GM18498 (cell line): ENCODE results near the gene SLC5A3.

Source experiments
- ATAC-seq: cut with Tn5 transposase; IDR thresholded peaks from one replicate; pipeline ENCODE4 v1.9.1; 2021; ENCODE audit warnings: mild to moderate bottlenecking, moderate library complexity; ENCODE audit not compliant: unreplicated experiment

Gene SLC5A3

DNA sequence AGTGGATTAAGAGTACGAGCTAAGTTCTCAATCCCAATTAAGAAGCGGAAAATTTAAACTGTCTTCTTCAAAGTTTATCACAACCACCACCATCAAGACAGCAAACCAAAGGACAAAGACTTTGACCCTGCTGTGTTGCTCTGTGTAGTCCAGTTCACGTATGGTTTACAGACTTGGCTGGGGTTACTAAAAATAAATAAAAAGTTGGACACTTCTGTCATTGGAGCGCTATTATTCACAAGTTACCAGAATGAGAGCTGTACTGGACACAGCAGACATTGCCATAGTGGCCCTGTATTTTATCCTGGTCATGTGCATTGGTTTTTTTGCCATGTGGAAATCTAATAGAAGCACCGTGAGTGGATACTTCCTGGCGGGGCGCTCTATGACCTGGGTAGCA is 21.6 kb downstream of the SLC5A3 start:
- ATAC-seq: no peak

DNA sequence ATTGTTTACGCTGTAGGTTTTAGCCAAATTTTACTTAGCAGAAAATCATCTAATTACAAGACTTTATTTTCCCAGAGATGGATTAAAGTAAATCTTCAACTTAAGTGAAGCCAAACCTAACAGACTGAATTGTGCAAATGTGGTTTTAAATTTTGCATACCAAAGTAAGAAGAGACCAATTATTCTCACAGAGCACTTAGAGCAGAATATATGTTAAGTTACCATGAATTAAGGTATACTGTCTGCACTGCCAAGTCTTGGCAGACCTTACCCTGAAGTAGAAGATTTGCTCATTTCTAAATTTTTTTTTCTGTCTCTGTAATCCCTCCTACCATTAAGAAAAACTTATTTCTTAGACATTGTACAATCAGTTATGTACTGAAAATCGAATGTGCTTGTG is 24.1 kb downstream of the SLC5A3 start:
- no peak for ATAC-seq

DNA sequence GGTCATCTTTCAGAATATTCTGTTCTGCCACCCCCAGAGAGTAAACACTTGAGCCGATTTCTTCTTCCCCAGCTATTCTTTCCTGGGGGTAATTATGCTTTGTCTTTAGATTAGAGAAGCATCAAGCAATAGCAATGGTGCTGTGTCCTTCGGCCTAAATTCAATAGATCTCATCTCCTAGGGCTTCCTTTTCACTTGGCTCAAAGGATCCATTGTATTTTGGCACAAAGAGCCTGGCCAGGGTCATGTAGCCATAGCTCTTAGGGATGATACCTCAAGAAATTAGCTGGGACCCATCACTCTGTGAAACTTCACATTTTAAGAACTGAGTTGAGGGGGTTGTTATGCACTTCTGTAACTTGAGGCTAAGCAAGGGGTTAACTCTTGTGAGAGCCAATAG is 27.0 kb downstream of the SLC5A3 start:
- no peak for ATAC-seq

DNA sequence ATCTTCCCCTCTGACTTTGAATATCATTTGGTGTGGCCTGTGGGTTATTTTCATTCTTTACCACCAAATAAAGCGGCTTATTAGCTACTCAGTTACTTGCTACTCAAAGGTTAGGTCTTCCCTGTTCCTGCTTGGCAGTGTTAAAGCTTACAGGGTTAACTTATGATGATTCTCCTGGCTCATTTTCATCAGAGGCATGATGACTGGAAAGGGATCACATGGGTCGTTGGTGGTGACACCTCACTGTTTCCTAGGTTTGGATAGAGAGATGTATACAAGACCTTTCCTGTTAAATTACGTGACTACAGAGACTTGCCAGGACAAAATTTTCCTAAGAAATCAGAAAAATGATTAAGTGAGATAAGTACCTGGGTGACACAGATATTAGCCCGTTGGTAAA is 27.4 kb downstream of the SLC5A3 start:
- ATAC-seq: no peak

DNA sequence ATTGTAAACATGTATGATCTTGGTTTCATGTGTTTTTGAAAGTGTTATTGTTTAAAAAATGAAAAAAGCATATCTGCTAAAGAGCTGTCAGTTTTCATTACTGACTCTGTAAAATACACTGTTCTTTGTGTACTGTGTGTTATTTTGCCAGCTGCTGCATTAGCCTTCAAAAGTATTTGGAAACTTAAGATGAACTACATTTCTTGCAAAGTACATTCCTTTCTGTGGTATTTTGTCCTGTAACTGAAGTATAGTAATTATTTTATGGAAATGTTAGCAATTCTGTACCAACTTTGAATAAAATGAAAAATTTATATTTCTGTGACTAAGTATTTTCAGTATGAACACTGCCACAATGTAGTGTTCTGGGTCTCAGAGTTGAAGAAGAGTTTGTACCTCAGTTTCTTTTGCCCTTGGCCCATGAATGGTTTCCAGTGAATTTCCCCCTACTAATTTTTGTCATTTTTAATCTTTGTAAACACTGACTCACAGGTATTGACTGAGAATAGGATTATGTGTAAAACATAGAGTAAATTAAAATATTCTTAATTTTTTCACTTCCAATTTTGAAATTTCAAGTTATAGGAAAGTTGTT is 32.7 kb downstream of the SLC5A3 start:
- ATAC-seq: no peak

DNA sequence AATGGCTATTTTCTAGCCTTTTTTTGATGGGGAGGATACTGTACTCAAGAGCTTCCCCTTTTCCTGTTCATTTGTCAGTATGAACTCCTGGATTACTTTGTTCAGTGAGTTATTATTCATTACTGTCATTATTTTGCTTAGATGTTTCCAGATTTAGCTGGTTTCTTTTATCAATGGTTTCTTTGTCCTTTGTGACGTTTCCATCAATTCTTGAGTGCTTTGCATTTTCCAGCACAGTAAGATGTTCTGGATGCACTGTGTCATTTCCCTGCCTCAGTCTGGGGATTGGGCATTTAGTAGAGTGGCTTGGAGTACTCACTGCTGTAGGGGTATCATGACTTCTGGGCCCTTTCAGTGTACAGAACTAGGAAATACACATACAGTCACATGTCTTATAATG is 34.2 kb downstream of the SLC5A3 start:
- no peak for ATAC-seq

DNA sequence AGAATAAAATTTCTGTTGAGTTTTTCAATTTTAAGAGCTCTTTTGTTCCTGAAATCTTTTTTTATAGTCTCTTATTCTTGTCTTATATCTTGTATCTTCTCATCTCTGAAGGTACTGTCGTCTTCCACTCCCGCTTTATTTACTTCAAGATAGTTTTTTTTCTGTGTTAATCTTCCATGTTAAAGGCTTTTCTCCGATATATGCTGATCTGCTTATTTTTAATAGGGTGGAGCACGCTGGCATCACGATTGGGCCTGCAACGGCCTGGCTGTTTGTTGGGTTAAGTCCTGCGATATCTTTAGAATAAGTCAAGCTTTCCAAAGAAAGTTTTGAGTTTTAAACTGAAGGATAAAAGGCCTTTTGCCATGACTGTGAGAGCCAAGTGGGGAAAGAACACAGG is 35.7 kb downstream of the SLC5A3 start:
- no peak for ATAC-seq

DNA sequence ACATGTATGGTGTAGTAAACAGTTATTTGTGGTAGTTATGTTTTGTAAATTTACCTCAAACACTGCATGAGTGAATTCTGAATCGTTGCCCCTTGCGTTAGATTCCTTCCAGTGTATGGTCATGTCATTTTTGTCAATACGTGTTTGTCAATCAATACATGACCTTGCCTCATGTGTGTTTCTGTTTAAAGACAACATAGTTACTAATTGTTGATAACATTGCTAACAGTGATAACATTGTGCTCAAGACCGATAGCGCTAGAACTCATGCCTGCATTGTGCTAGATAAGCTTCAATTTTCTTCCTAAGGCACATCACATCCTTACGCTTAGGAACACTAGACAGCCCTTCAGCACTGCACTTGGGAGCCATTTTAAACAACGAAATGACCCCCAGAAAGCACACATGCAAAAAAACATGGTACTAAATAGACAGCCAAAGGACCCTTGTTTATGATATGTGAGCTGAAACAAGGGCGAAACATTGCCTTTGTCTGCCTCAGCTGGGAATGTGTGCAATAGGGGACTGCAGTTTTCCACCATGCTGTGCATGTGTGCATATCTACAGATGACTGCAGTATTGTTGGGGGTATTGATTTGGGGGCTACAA is 37.3 kb downstream of the SLC5A3 start:
- ATAC-seq: no peak

DNA sequence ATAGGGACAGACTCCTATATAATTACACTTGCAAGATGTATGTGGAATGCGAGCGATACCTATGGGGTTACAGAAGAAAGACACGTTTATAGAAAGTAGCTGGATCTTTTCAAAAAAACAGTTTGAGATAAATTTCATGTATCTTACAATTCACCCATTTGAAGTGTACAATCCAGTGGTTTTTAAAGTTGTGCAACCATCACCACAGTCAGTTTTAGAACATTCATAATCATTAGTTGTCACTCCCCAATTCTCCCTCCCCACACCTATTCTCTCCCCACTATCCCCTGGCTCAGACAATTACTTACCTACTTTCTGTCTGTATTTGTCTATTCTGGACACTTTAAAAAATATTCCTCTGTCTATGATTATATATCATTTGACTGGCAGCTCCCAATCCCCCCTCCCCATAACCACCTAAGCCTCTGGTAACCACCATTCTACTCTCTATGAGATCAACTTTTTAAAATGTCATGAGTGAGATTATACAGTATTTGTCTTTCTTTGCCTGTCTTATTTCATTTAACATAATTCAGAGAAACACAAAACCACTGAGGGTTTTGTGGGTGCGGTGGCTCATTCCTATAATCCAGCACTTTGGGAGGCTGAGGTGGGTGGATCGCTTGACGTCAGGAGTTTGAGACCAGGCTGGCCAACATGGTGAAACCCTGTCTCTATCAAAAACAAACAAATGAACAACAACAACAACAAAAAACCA is 39.1 kb downstream of the SLC5A3 start:
- ATAC-seq: no peak

DNA sequence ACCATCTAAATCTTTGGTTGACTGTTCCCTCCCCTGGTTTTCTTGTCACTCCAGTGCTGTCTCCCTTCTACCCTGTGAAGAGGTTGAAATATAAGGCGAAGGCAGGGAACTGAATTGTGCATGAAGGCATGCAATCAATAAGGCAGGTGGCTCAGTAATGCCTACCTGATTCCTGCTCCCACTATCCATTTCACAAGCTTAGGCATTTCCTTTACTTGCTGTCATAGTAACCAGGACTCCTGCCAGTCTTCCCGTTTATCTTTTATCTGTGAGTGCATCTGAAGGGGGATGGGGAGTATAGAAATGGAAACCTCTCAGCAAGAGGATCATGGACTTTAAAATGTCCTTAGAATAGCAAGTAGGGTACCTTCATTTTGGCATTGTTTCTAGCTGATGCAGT is 40.5 kb downstream of the SLC5A3 start:
- ATAC-seq: no peak

DNA sequence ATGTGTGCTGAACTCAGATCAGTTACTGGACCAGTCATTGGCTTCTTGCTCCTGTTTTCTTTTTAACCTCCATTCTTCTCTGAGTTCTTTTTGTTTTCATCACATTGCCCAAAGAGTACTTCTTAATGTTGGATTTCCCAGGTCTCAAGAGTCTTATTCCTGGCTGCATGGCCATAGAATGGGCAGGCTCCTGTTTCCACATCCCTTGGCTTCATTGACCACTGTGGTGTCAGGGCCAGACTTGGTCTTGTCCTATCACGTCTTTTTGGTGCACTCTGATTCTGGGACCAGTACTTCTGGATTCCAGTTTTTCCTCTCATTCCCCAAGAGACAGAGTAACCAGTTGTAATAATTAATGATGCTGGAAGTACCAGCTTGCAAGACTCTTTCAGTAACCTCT is 41.8 kb downstream of the SLC5A3 start:
- no peak for ATAC-seq

DNA sequence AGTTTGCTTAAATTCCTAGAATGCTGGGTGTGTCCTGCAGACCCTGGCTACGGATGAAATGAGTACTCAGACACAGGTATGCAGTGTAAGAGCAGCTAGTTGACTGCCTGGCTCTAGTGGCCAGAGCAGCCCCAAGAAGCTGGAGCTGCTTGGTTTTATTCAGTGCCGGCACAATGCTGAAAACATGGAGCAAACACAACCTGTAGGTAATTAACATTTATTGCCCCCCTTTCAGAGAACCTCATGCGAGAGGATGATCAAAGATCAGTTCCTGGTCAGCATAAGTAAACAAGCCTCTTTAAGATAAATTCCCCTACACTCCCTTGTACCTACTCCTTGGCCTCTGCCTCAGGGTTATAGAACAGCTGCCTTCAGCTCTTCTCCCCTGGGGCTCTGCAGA is 43.2 kb downstream of the SLC5A3 start:
- ATAC-seq: no peak

DNA sequence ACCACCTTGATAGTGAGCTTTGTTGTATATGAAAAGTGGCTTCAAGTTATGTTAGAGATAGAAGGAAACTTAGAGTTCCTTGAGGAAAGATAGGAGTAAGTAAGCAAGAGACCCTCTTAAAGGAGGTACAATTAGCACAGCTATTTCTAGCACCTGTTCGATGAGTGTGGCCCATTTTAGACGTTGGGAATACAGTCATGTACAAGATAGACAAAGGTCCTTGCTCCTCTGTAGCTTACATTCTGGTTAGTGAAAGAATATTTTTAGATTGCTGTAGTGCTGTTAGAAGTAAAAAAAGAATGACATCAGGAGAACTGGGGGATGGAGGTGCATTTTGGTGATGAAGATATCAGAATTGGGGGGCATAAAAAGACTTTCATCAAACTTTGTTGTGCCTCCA is 47.5 kb downstream of the SLC5A3 start:
- ATAC-seq: no peak

DNA sequence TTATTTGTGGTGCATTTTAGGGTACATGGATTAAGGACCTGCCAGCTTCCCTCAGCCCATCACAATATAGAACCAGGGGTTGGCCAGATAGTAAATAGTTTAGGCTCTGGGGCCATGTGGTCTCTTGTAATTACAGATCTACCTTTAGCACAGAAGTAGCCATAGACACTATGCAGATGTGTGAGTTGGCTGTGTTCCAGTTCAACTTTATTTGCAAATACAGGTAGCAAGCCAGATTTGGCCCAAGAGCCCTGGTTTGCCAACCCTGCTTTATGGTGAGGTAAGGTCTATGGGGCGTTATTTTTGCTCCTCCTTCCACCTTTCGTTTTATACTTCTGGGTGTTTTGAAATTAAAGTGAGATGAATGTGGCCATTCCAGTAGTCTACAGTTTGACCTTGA is 48.7 kb downstream of the SLC5A3 start:
- ATAC-seq: no peak
